22Rv1 (cell line): Measurements from ENCODE around the gene NFASC.
A peak's percentile ranks its signal among the peaks of the same experiment; 100 is the strongest.

Source experiments
- H3K27ac ChIP-seq: fragments of 450-650 bp; 2 replicates; pipeline ENCODE4 v1.5.1; 2017
- CTCF ChIP-seq: fragments of 450-650 bp; IDR thresholded peaks from 2 replicates; pipeline ENCODE4 v1.5.1; 2017; ENCODE audit warnings: mild to moderate bottlenecking
- ZFX ChIP-seq: fragments of 450-650 bp; IDR thresholded peaks from 2 replicates; pipeline ENCODE4 v1.6.1; 2017; ENCODE audit warnings: antibody characterized with exemption, borderline replicate concordance

NFASC gene

GRCh38 chr1:205066141-205066818, 195.6 kb downstream of the NFASC start:
- TF ChIP-seq CTCF (peak; percentile 70), ZFX (no peak)
- H3K27ac ChIP-seq = no peak overlapping the region

- TF ChIP-seq CTCF (no peak), ZFX (no peak)
- no peak overlapping the region for H3K27ac ChIP-seq
Observed at GRCh38 chr1:205067031-205067430, 196.4 kb downstream of the NFASC start.

- TF ChIP-seq ZFX (no peak), CTCF (no peak)
- no peak overlapping the region for H3K27ac ChIP-seq
Observed at GRCh38 chr1:205068001-205068400, 197.3 kb downstream of the NFASC start.

GRCh38 chr1:205068457-205069040, 197.9 kb downstream of the NFASC start:
- no peak overlapping the region for H3K27ac ChIP-seq

GRCh38 chr1:205069371-205070125, 198.9 kb downstream of the NFASC start:
- TF ChIP-seq ZFX = no peak
- no peak for TF ChIP-seq CTCF
- H3K27ac ChIP-seq = no peak overlapping the region

More at GRCh38 chr1:205068457-205069040, 197.9 kb downstream of the NFASC start:
- TF ChIP-seq ZFX (no peak), CTCF (no peak)

GRCh38 chr1:205071028-205071409, 200.4 kb downstream of the NFASC start:
- TF ChIP-seq ZFX (no peak), CTCF (no peak)
- no peak overlapping the region for H3K27ac ChIP-seq

GRCh38 chr1:205071801-205072200, 201.1 kb downstream of the NFASC start:
- TF ChIP-seq ZFX (no peak), CTCF (no peak)

More at GRCh38 chr1:205071801-205072200, 201.1 kb downstream of the NFASC start:
- no peak overlapping the region for H3K27ac ChIP-seq
